NCI-H2227 (cell line): Measurements from ENCODE around the gene TCEA2.

Source experiments
- DNase-seq: peaks from one replicate; lab custom pipeline; 2025; ENCODE audit not compliant: unreplicated experiment; lab: John Stamatoyannopoulos, UW

TCEA2 gene

GRCh38 chr20:64119301-64119680 is 56.3 kb downstream of the TCEA2 start:
- DNase-seq, result no peak

GRCh38 chr20:64119681-64120341 is 56.8 kb downstream of the TCEA2 start:
- no peak for DNase-seq

GRCh38 chr20:64121586-64121985 is 58.6 kb downstream of the TCEA2 start:
- no peak for DNase-seq
